Mesenchymal stem cell (in vitro differentiated cells and primary cell): ENCODE results near the gene PCSK2.

Experiments used
- DNase-seq: peaks from one replicate; pipeline ENCODE4 v3.0.0-alpha.2; 2013
- H2AFZ ChIP-seq: one replicate; pipeline ENCODE4 v1.6.1; 2013; ENCODE audit warnings: low read depth, mild to moderate bottlenecking, control low read depth, inconsistent platforms, low read length, moderate library complexity
- H2AK5ac ChIP-seq: 2 replicates; pipeline ENCODE4 v1.6.1; 2013; ENCODE audit warnings: low read length, moderate library complexity, mild to moderate bottlenecking, inconsistent platforms; ENCODE audit not compliant: severe bottlenecking
- H2BK120ac ChIP-seq: one replicate; pipeline ENCODE4 v1.6.1; 2013; ENCODE audit warnings: low read depth, mild to moderate bottlenecking, inconsistent platforms, low read length, moderate library complexity
- H2BK12ac ChIP-seq, 2 experiments: one replicate each; pipeline ENCODE4 v1.6.1; 2013; ENCODE audit warnings: inconsistent platforms in 2 of 2, low read length in 2 of 2, mild to moderate bottlenecking in 2 of 2, moderate library complexity in 2 of 2, control low read depth in 1 of 2
- H2BK15ac ChIP-seq: one replicate; pipeline ENCODE4 v1.6.1; 2013; ENCODE audit warnings: mild to moderate bottlenecking, low read depth, inconsistent platforms; ENCODE audit not compliant: poor library complexity, severe bottlenecking
- H2BK5ac ChIP-seq: 2 replicates; pipeline ENCODE4 v1.6.1; 2013; ENCODE audit warnings: low read depth, mild to moderate bottlenecking, low read length, control low read depth, inconsistent platforms; ENCODE audit not compliant: poor library complexity, severe bottlenecking
- H3K14ac ChIP-seq, 2 experiments: one replicate each; pipeline ENCODE4 v1.6.1; 2013; ENCODE audit warnings: inconsistent platforms in 2 of 2, low read length in 2 of 2, control low read depth in 1 of 2, mild to moderate bottlenecking in 1 of 2, moderate library complexity in 1 of 2
- H3K18ac ChIP-seq, 2 experiments: one replicate each; pipeline ENCODE4 v1.6.1; 2013; ENCODE audit warnings: inconsistent platforms in 2 of 2, low read length in 2 of 2, control low read depth in 1 of 2, low read depth in 1 of 2, mild to moderate bottlenecking in 1 of 2
- H3K23ac ChIP-seq, 2 experiments: one replicate each; pipeline ENCODE4 v1.6.1; 2013; ENCODE audit warnings: inconsistent platforms in 2 of 2, low read length in 2 of 2, mild to moderate bottlenecking in 2 of 2, moderate library complexity in 2 of 2, control low read depth in 1 of 2
- H3K27ac ChIP-seq: 2 replicates; pipeline ENCODE4 v1.5.1; 2013; ENCODE audit warnings: mild to moderate bottlenecking, moderate library complexity, low read length, control low read depth, inconsistent platforms; ENCODE audit not compliant: poor library complexity, severe bottlenecking
- H3K27me3 ChIP-seq, 2 experiments: 2 replicates each; pipeline versions ENCODE4 v1.6.1 to v1.7.0; 2013; ENCODE audit warnings: low read length in 2 of 2, mild to moderate bottlenecking in 2 of 2, moderate library complexity in 2 of 2, control low read depth in 1 of 2, inconsistent platforms in 1 of 2; ENCODE audit not compliant: control insufficient read depth in 1 of 2, insufficient read depth in 1 of 2
- H3K36me3 ChIP-seq, 2 experiments: 2 replicates each; pipeline versions ENCODE4 v1.6.1 to v1.7.0; 2013; ENCODE audit warnings: low read length in 2 of 2, control low read depth in 1 of 2, inconsistent platforms in 1 of 2, low read depth in 1 of 2, mild to moderate bottlenecking in 1 of 2; ENCODE audit not compliant: insufficient read depth in 2 of 2, control insufficient read depth in 1 of 2
- H3K4ac ChIP-seq, 2 experiments: one replicate each; pipeline ENCODE4 v1.6.1; 2013; ENCODE audit warnings: inconsistent platforms in 2 of 2, low read length in 2 of 2, mild to moderate bottlenecking in 2 of 2, moderate library complexity in 2 of 2, control low read depth in 1 of 2, low read depth in 1 of 2
- H3K4me1 ChIP-seq: 2 replicates; pipeline ENCODE4 v1.6.1; 2013; ENCODE audit warnings: low read depth, low read length, control low read depth; ENCODE audit not compliant: control insufficient read depth, insufficient read depth
- H3K4me2 ChIP-seq: 2 replicates; pipeline ENCODE4 v1.6.1; 2013; ENCODE audit warnings: low read length, mild to moderate bottlenecking, inconsistent platforms; ENCODE audit not compliant: poor library complexity, severe bottlenecking
- H3K4me3 ChIP-seq, 2 experiments: 2 replicates each; pipeline versions ENCODE4 v1.5.1 to v1.7.0; 2013; ENCODE audit warnings: low read length in 2 of 2, mild to moderate bottlenecking in 2 of 2, control low read depth in 1 of 2, low read depth in 1 of 2; ENCODE audit not compliant: insufficient read depth in 1 of 2
- H3K79me1 ChIP-seq: replicated peaks from 2 replicates; pipeline ENCODE4 v1.6.1; 2013; ENCODE audit warnings: mild to moderate bottlenecking, control low read depth, low read length, inconsistent platforms; ENCODE audit not compliant: poor library complexity, severe bottlenecking
- H3K9ac ChIP-seq: 2 replicates; pipeline ENCODE4 v1.7.0; 2013; ENCODE audit warnings: mild to moderate bottlenecking, low read length, moderate library complexity
- H3K9me3 ChIP-seq: 2 replicates; pipeline ENCODE4 v1.7.0; 2013; ENCODE audit warnings: mild to moderate bottlenecking, low read length; ENCODE audit not compliant: control insufficient read depth
- H4K8ac ChIP-seq: one replicate; pipeline ENCODE4 v1.6.1; 2013; ENCODE audit warnings: inconsistent platforms, mild to moderate bottlenecking, low read length, moderate library complexity
- H4K91ac ChIP-seq: one replicate; pipeline ENCODE4 v1.6.1; 2013; ENCODE audit warnings: mild to moderate bottlenecking, low read length, inconsistent platforms
- WGBS: methylation state at CpG from one replicate; pipeline ENCODE4 v1.1.7; 2013; ENCODE audit warnings: mixed read lengths; 5-methylcytosine and 5-hydroxymethylcytosine counted together

The PCSK2 gene

DNA sequence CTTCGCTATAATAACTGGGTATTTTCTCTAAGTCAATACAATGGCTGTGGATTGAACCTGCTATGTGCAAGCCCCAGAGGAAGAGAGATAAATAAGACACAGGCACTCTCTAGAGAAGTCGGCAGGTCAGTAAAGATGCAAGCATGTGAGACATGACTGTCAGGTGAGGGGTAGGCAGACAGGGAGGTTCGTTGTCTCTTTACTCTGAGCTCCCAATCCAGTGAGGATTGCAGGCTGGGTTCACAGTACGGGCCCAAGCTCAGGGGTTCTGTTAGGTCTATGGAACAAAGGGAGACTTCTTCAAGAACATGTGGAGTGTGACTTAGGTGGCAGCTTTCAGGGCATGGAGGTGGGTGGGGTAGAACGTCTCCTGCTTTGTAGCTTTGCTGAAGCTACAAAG lies 147.2 kb downstream of the PCSK2 start:
- peaks cover 4 to 22% of the 10 kb centered on the region in 2 experiments for H3K27me3 ChIP-seq
- no peaks in the 10 kb centered on the region for H3K36me3 ChIP-seq
- no peak overlapping the region for H4K8ac ChIP-seq
- H3K23ac ChIP-seq = no peak overlapping the region
- H3K4ac ChIP-seq = no peak overlapping the region
- H3K4me2 ChIP-seq = no peak overlapping the region
- no peak overlapping the region for H3K4me3 ChIP-seq
- H3K14ac ChIP-seq = no peak overlapping the region
- H2AK5ac ChIP-seq = no peak overlapping the region
- no peaks in the 10 kb centered on the region for H3K9me3 ChIP-seq
- no peak overlapping the region for H4K91ac ChIP-seq
- no peak overlapping the region for H3K27ac ChIP-seq
- no peak overlapping the region for H2BK120ac ChIP-seq
- no peak overlapping the region for H2BK15ac ChIP-seq
- no peaks in the 10 kb centered on the region for H3K79me1 ChIP-seq
- H3K18ac ChIP-seq = no peak overlapping the region
- DNase-seq = no peak
- no peak overlapping the region for H2BK12ac ChIP-seq
- H2BK5ac ChIP-seq = no peak overlapping the region
- 76% methylated on average over 5 of the region's 5 CpGs for WGBS
- no peak overlapping the region for H3K9ac ChIP-seq
- H2AFZ ChIP-seq = no peak overlapping the region
- no peaks in the 10 kb centered on the region for H3K4me1 ChIP-seq

DNA sequence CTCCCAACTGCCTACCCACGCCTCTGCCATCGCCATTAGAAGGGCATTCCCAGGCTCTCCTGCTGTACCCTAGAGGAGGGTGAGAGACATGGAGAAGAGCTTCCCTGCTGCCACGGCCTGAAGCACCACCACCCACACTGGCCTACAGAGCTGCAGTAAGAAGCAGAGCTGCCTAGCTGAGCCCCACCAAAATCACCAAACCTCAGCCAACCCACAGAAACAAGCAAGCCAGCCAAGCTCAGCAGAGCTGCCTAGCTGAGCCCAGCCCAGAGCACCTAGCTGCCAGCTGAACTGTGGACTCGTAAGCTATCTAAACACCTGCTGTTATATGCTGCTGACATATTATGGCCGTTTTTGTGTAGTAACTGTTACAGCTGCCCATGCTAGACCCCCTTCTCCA lies 149.2 kb downstream of the PCSK2 start:
- Histone ChIP-seq H3K23ac (no peak overlapping the region), H3K18ac (no peak overlapping the region), H2BK5ac (no peak overlapping the region), H3K4ac (no peak overlapping the region), H2BK12ac (no peak overlapping the region), H3K27ac (no peak overlapping the region), H3K36me3 (no peaks in the 10 kb centered on the region), H2BK15ac (no peak overlapping the region), H3K9me3 (no peaks in the 10 kb centered on the region), H2AK5ac (no peak overlapping the region), H3K27me3 (peaks cover 6 to 9% of the 10 kb centered on the region in 2 experiments), H4K91ac (no peak overlapping the region), H4K8ac (no peak overlapping the region), H3K4me1 (no peaks in the 10 kb centered on the region), H3K4me3 (no peak overlapping the region), H3K79me1 (no peaks in the 10 kb centered on the region), H2BK120ac (no peak overlapping the region), H3K4me2 (no peak overlapping the region), H3K14ac (no peak overlapping the region), H3K9ac (no peak overlapping the region), H2AFZ (no peak overlapping the region)
- 56% methylated on average over 1 of the region's 5 CpGs for WGBS
- DNase-seq = no peak

- H3K9me3 ChIP-seq = no peaks in the 10 kb centered on the region
- H2BK5ac ChIP-seq = no peak overlapping the region
- H3K14ac ChIP-seq = no peak overlapping the region
- no peak overlapping the region for H2BK120ac ChIP-seq
- H3K27me3 ChIP-seq = peaks cover 6 to 8% of the 10 kb centered on the region in 2 experiments
- no peak overlapping the region for H3K18ac ChIP-seq
- H3K4me1 ChIP-seq = no peaks in the 10 kb centered on the region
- 20% methylated on average over 1 of the region's 3 CpGs for WGBS
- H4K8ac ChIP-seq = no peak overlapping the region
- DNase-seq = no peak
- no peak overlapping the region for H4K91ac ChIP-seq
- no peak overlapping the region for H3K9ac ChIP-seq
- no peak overlapping the region for H3K4me3 ChIP-seq
- no peak overlapping the region for H2AK5ac ChIP-seq
- H3K4me2 ChIP-seq = no peak overlapping the region
- H3K4ac ChIP-seq = no peak overlapping the region
- H2AFZ ChIP-seq = no peak overlapping the region
- H3K79me1 ChIP-seq = no peaks in the 10 kb centered on the region
- no peak overlapping the region for H3K27ac ChIP-seq
- no peak overlapping the region for H2BK15ac ChIP-seq
- no peaks in the 10 kb centered on the region for H3K36me3 ChIP-seq
- H2BK12ac ChIP-seq = no peak overlapping the region
- H3K23ac ChIP-seq = no peak overlapping the region
Measured at GRCh38 chr20:17377231-17377630, 150.4 kb downstream of the PCSK2 start.

- Histone ChIP-seq H2BK120ac (no peak overlapping the region), H3K23ac (no peak overlapping the region), H3K27ac (no peak overlapping the region), H3K4me1 (no peaks in the 10 kb centered on the region), H2AK5ac (no peak overlapping the region), H2BK15ac (no peak overlapping the region), H2BK5ac (no peak overlapping the region), H3K79me1 (no peaks in the 10 kb centered on the region), H4K8ac (no peak overlapping the region), H3K4ac (no peak overlapping the region), H2BK12ac (no peak overlapping the region), H3K36me3 (no peaks in the 10 kb centered on the region), H3K4me3 (no peak overlapping the region), H4K91ac (no peak overlapping the region), H3K4me2 (no peak overlapping the region), H3K27me3 (peaks cover 6% of the 10 kb centered on the region in 2 experiments), H3K14ac (no peak overlapping the region), H3K9me3 (no peaks in the 10 kb centered on the region), H3K18ac (no peak overlapping the region), H3K9ac (no peak overlapping the region), H2AFZ (no peak overlapping the region)
- DNase-seq = no peak
- 67% methylated on average over 2 of the region's 2 CpGs for WGBS
Measured at GRCh38 chr20:17379651-17380050, 152.8 kb downstream of the PCSK2 start.
